Stimulated activated CD4-positive, alpha-beta T cell treated with anti-CD3 and anti-CD28 coated beads, Interleukin-4, amount 100 ng/mL, for 48 hours (primary cell): ENCODE measurements around the gene RALY.
"Not testable (repeated sequence)": the region's sequence is repeated elsewhere in the genome, so short reads cannot be mapped to it uniquely, and the experiment has no call there.

Source experiments
- DNase-seq, 2 donors: peaks; one replicate each; pipeline ENCODE4 v3.0.0-alpha.2; 2020; ENCODE audit warnings: low read depth in 2 of 2

The RALY gene

GRCh38 chr20:34133365-34133860, 139.7 kb downstream of the RALY start:
- DNase-seq, result not testable (repeated sequence)
